ENCODE results near the gene TNRC6C. TPM values are rescaled to one million over a fixed set of nuclear protein-coding genes. Genes with fewer than 3 reads are reported as not detected.

TNRC6C gene
- polyA plus RNA-seq, 1 donor (not counting 4 experiments of a cell fraction or from before 2014, with no cell fraction given), result 0.34 TPM

GRCh38 chr17:77965352-77965751 is 6.8 kb downstream of the TNRC6C start:
- H3K79me2 ChIP-seq (ENCODE audit: control insufficient read depth, insufficient read depth, low read length), result no peaks in the 10 kb centered on the region
- dilution Hi-C loops (cut with MboI; ENCODE audit: extremely low pct_ligation_motif_present, low sequenced_read_pairs), result no loop called here

DNA sequence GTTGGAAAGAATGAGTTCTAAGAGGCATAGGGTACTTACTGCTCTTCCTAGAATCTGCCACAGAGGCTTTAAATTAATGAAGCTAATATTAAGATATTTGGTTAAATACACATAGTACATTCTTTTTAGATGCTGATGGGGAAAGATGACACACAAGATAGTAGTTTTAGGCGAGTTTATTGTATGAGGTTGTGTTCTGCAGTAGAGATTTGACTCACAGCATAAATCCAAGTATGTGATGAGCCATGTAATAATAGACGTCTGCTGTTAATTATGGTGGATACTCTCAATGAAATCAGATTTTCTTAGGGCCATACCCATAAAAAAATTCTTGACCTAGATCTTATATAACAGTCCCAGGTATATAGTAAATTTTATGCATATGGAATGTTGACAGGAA is 8.0 kb downstream of the TNRC6C start:
- no peaks in the 10 kb centered on the region for H3K9me3 ChIP-seq (ENCODE audit: control insufficient read depth, low read depth, low read length)
- no peak overlapping the region for H3K4me2 ChIP-seq (ENCODE audit: control insufficient read depth, extremely low read depth, insufficient read depth, low read depth, low read length)
- DNase-seq (ENCODE audit: low read depth, low spot score) (no peak), FAIRE-seq (no peak)
- no peak overlapping the region for H3K4me3 ChIP-seq (ENCODE audit: control insufficient read depth in 2 of 3, extremely low read depth in 1 of 3, insufficient read depth in 2 of 3, low read depth in 1 of 3, low read length in 3 of 3)
- no peak overlapping the region for H3K27ac ChIP-seq (ENCODE audit: control insufficient read depth, insufficient read depth, low read length)
- dilution Hi-C loops (cut with MboI; ENCODE audit: extremely low pct_ligation_motif_present, low sequenced_read_pairs), result no loop called here
- H3K4me1 ChIP-seq (ENCODE audit: control insufficient read depth, extremely low read depth, insufficient read depth, low read length), result no peaks in the 10 kb centered on the region
- H3K79me2 ChIP-seq (ENCODE audit: control insufficient read depth, insufficient read depth, low read length), result no peaks in the 10 kb centered on the region
- no peak overlapping the region for H2AFZ ChIP-seq (ENCODE audit: control insufficient read depth, low read length)
- H4K20me1 ChIP-seq (ENCODE audit: control insufficient read depth, extremely low read depth, insufficient read depth, low read length), result no peaks in the 10 kb centered on the region
- no peaks in the 10 kb centered on the region for H3K27me3 ChIP-seq (ENCODE audit: control insufficient read depth, extremely low read depth, insufficient read depth, low read length)
- TF ChIP-seq CTCF (optimal IDR thresholded peaks at IDR 0.05 in 1 of 3, IDR thresholded peaks at IDR 0.05 in 1 of 3, conservative IDR thresholded peaks at IDR 0.05 in 1 of 3; ENCODE audit: extremely low read depth in 1 of 3, insufficient read depth in 2 of 3, low read length in 3 of 3) (no peak), EZH2 (IDR thresholded peaks at IDR 0.05; ENCODE audit: low read length) (no peak)
- no peak overlapping the region for H3K9ac ChIP-seq (ENCODE audit: control insufficient read depth, extremely low read depth, insufficient read depth, low read length)
- H3K36me3 ChIP-seq (ENCODE audit: control insufficient read depth in 2 of 2, extremely low read depth in 1 of 2, insufficient read depth in 2 of 2, low read length in 2 of 2), result no peaks in the 10 kb centered on the region
- H3K9me1 ChIP-seq (ENCODE audit: control insufficient read depth, extremely low read depth, insufficient read depth, low read length), result no peaks in the 10 kb centered on the region

More at GRCh38 chr17:77965352-77965751, 6.8 kb downstream of the TNRC6C start:
- Histone ChIP-seq H3K4me2 (ENCODE audit: control insufficient read depth, extremely low read depth, insufficient read depth, low read depth, low read length) (no peak overlapping the region), H3K9me3 (ENCODE audit: control insufficient read depth, low read depth, low read length) (no peaks in the 10 kb centered on the region), H3K9ac (ENCODE audit: control insufficient read depth, extremely low read depth, insufficient read depth, low read length) (no peak overlapping the region), H3K4me3 (ENCODE audit: control insufficient read depth in 2 of 3, extremely low read depth in 1 of 3, insufficient read depth in 2 of 3, low read depth in 1 of 3, low read length in 3 of 3) (no peak overlapping the region), H3K4me1 (ENCODE audit: control insufficient read depth, extremely low read depth, insufficient read depth, low read length) (no peaks in the 10 kb centered on the region), H4K20me1 (ENCODE audit: control insufficient read depth, extremely low read depth, insufficient read depth, low read length) (no peaks in the 10 kb centered on the region), H3K9me1 (ENCODE audit: control insufficient read depth, extremely low read depth, insufficient read depth, low read length) (no peaks in the 10 kb centered on the region), H3K36me3 (ENCODE audit: control insufficient read depth in 2 of 2, extremely low read depth in 1 of 2, insufficient read depth in 2 of 2, low read length in 2 of 2) (no peaks in the 10 kb centered on the region), H3K27me3 (ENCODE audit: control insufficient read depth, extremely low read depth, insufficient read depth, low read length) (no peaks in the 10 kb centered on the region), H2AFZ (ENCODE audit: control insufficient read depth, low read length) (no peak overlapping the region), H3K27ac (ENCODE audit: control insufficient read depth, insufficient read depth, low read length) (no peak overlapping the region)
- TF ChIP-seq CTCF (optimal IDR thresholded peaks at IDR 0.05 in 1 of 3, IDR thresholded peaks at IDR 0.05 in 1 of 3, conservative IDR thresholded peaks at IDR 0.05 in 1 of 3; ENCODE audit: extremely low read depth in 1 of 3, insufficient read depth in 2 of 3, low read length in 3 of 3) (no peak), EZH2 (IDR thresholded peaks at IDR 0.05; ENCODE audit: low read length) (no peak)
- DNase-seq (ENCODE audit: low read depth, low spot score) (no peak), FAIRE-seq (no peak)

All from keratinocyte (primary cell).